H9 (cell line): Measurements from ENCODE around the gene CDC42EP3. TPM values are rescaled to one million over a fixed set of nuclear protein-coding genes. Genes with fewer than 3 reads are reported as not detected.

Experiments used
- DNase-seq: peaks from one replicate; pipeline ENCODE4 v3.0.0-alpha.2; 2017
- H2AFZ ChIP-seq: one replicate; pipeline ENCODE4 v1.6.1; 2013; ENCODE audit warnings: mild to moderate bottlenecking, low read length, control low read depth, moderate library complexity
- H2AK5ac ChIP-seq: 2 replicates; pipeline ENCODE4 v1.6.1; 2013; ENCODE audit warnings: low read length, control low read depth, mixed read lengths; ENCODE audit not compliant: insufficient read length
- H2BK120ac ChIP-seq: one replicate; pipeline ENCODE4 v1.6.1; 2013; ENCODE audit warnings: low read depth, mild to moderate bottlenecking, low read length, control low read depth, inconsistent platforms; ENCODE audit not compliant: poor library complexity, severe bottlenecking
- H2BK12ac ChIP-seq: 2 replicates; pipeline ENCODE4 v1.6.1; 2013; ENCODE audit warnings: low read length, control low read depth, mixed read lengths, low read depth; ENCODE audit not compliant: insufficient read length
- H2BK15ac ChIP-seq: 2 replicates; pipeline ENCODE4 v1.6.1; 2013; ENCODE audit warnings: low read depth, low read length, control low read depth
- H2BK20ac ChIP-seq: one replicate; pipeline ENCODE4 v1.6.1; 2013; ENCODE audit warnings: low read depth, mild to moderate bottlenecking, low read length, control low read depth, inconsistent platforms; ENCODE audit not compliant: poor library complexity, severe bottlenecking
- H2BK5ac ChIP-seq: 2 replicates; pipeline ENCODE4 v1.6.1; 2013; ENCODE audit warnings: low read length, control low read depth, mixed read lengths; ENCODE audit not compliant: insufficient read length
- H3K14ac ChIP-seq: 2 replicates; pipeline ENCODE4 v1.6.1; 2013; ENCODE audit warnings: low read length, control low read depth; ENCODE audit not compliant: insufficient read depth
- H3K18ac ChIP-seq: 2 replicates; pipeline ENCODE4 v1.6.1; 2013; ENCODE audit warnings: low read depth, mild to moderate bottlenecking, mixed read lengths, low read length, control low read depth; ENCODE audit not compliant: insufficient read length
- H3K23ac ChIP-seq: 2 replicates; pipeline ENCODE4 v1.6.1; 2013; ENCODE audit warnings: low read length, control low read depth, mixed read lengths, low read depth; ENCODE audit not compliant: insufficient read length
- H3K23me2 ChIP-seq: 2 replicates; pipeline ENCODE4 v1.6.1; 2013; ENCODE audit warnings: low read depth, mild to moderate bottlenecking, mixed read lengths, low read length, control low read depth; ENCODE audit not compliant: insufficient read length, poor library complexity, severe bottlenecking
- H3K27ac ChIP-seq: 2 replicates; pipeline ENCODE4 v1.5.1; 2013; ENCODE audit warnings: low read length, control low read depth, mixed read lengths, low read depth; ENCODE audit not compliant: insufficient read length
- H3K27me3 ChIP-seq: 2 replicates; pipeline ENCODE4 v1.6.1; 2013; ENCODE audit warnings: low read length, control low read depth, inconsistent platforms; ENCODE audit not compliant: insufficient read depth
- H3K4ac ChIP-seq: 2 replicates; pipeline ENCODE4 v1.6.1; 2013; ENCODE audit warnings: low read depth, mild to moderate bottlenecking, control low read depth, inconsistent platforms, low read length, moderate library complexity
- H3K4me1 ChIP-seq: 2 replicates; pipeline ENCODE4 v1.6.1; 2013; ENCODE audit warnings: low read length, control low read depth, inconsistent platforms; ENCODE audit not compliant: insufficient read depth
- H3K4me2 ChIP-seq: 2 replicates; pipeline ENCODE4 v1.6.1; 2013; ENCODE audit warnings: low read length, control low read depth, mixed read lengths; ENCODE audit not compliant: insufficient read length, insufficient read depth
- H3K56ac ChIP-seq: 2 replicates; pipeline ENCODE4 v1.6.1; 2013; ENCODE audit warnings: low read depth, mild to moderate bottlenecking, mixed read lengths, low read length, control low read depth; ENCODE audit not compliant: insufficient read length
- H3K79me1 ChIP-seq: 2 replicates; pipeline ENCODE4 v1.6.1; 2013; ENCODE audit warnings: low read depth, mild to moderate bottlenecking, moderate library complexity, low read length, control low read depth, inconsistent platforms; ENCODE audit not compliant: insufficient read depth, poor library complexity, severe bottlenecking
- H3K79me2 ChIP-seq: 2 replicates; pipeline ENCODE4 v1.6.1; 2013; ENCODE audit warnings: low read length, control low read depth, inconsistent platforms; ENCODE audit not compliant: insufficient read depth
- H3K9ac ChIP-seq: 2 replicates; pipeline ENCODE4 v1.6.1; 2013; ENCODE audit warnings: low read length, control low read depth, mixed read lengths; ENCODE audit not compliant: insufficient read length; ENCODE audit errors: extremely low read depth
- H3K9me3 ChIP-seq: one replicate; pipeline ENCODE4 v1.6.1; 2013; ENCODE audit warnings: low read depth, low read length, inconsistent platforms; ENCODE audit not compliant: control insufficient read depth
- H3T11ph ChIP-seq: one replicate; pipeline ENCODE4 v1.6.1; 2013; ENCODE audit warnings: mild to moderate bottlenecking, low read length, control low read depth, inconsistent platforms
- H4K20me1 ChIP-seq: one replicate; pipeline ENCODE4 v1.6.1; 2013; ENCODE audit not compliant: control insufficient read depth, insufficient read length, insufficient read depth
- H4K5ac ChIP-seq: 2 replicates; pipeline ENCODE4 v1.6.1; 2013; ENCODE audit warnings: low read depth, mild to moderate bottlenecking, mixed read lengths, low read length, control low read depth; ENCODE audit not compliant: insufficient read length
- H4K8ac ChIP-seq: replicated peaks from 2 replicates; pipeline ENCODE4 v1.6.1; 2013; ENCODE audit warnings: low read length, control low read depth, mixed read lengths, low read depth; ENCODE audit not compliant: insufficient read length
- H4K91ac ChIP-seq: 2 replicates; pipeline ENCODE4 v1.6.1; 2013; ENCODE audit warnings: low read depth, mild to moderate bottlenecking, moderate library complexity, mixed read lengths, low read length, control low read depth; ENCODE audit not compliant: insufficient read length
- H3K27ac Mint-ChIP-seq, 3 experiments: 2 replicates in 2 of 3; 3 replicates in 1 of 3; pipeline ENCODE4 v1.8.0; 2020 to 2021; ENCODE audit warnings: mixed read lengths in 3 of 3, mild to moderate bottlenecking in 1 of 3, moderate library complexity in 1 of 3
- H3K27me3 Mint-ChIP-seq: 2 replicates; pipeline ENCODE4 v1.8.0; 2021; ENCODE audit warnings: low read depth, mild to moderate bottlenecking, moderate library complexity, mixed read lengths
- H3K36me3 Mint-ChIP-seq, 3 experiments: 2 replicates in 2 of 3; 3 replicates in 1 of 3; pipeline ENCODE4 v1.8.0; 2020 to 2021; ENCODE audit warnings: low read depth in 3 of 3, mixed read lengths in 3 of 3; ENCODE audit not compliant: insufficient read depth in 1 of 3
- H3K4me1 Mint-ChIP-seq, 2 experiments: 2 replicates each; pipeline ENCODE4 v1.8.0; 2020; ENCODE audit warnings: mixed read lengths in 2 of 2
- H3K4me3 Mint-ChIP-seq, 2 experiments: 2 replicates in 1 of 2; 3 replicates in 1 of 2; pipeline ENCODE4 v1.8.0; 2020 to 2021; ENCODE audit warnings: mild to moderate bottlenecking in 2 of 2, mixed read lengths in 2 of 2, moderate library complexity in 1 of 2
- H3K9me3 Mint-ChIP-seq, 2 experiments: 2 replicates in 1 of 2; 3 replicates in 1 of 2; pipeline ENCODE4 v1.8.0; 2020; ENCODE audit warnings: mild to moderate bottlenecking in 2 of 2, mixed read lengths in 2 of 2, moderate library complexity in 1 of 2
- WGBS: extraction: QIAGEN DNeasy Blood & Tissue Kit; methylation state at CpG from one replicate; pipeline ENCODE4 v1.1.7; 2013; ENCODE audit warnings: missing lambda C conversion rate, low lambda C conversion rate, mixed read lengths; ENCODE audit not compliant: insufficient read length; ENCODE audit errors: extremely low coverage; 5-methylcytosine and 5-hydroxymethylcytosine counted together
- total RNA-seq: library from RNA; stranded (reverse); gene quantifications from 2 replicates; pipeline ENCODE4 v1.2.1, GENCODE V29; 2021
- TF ChIP-seq, protein P1 (sequence below): fragments of 200-600 bp; sonication (generic); conservative IDR thresholded peaks from 3 replicates; pipeline ENCODE4 v1.8.0; 2021; ENCODE audit warnings: antibody characterized with exemption, mild to moderate bottlenecking

CDC42EP3 gene
- total RNA-seq, 1 experiment from 2014 or later: 61.5 TPM

DNA sequence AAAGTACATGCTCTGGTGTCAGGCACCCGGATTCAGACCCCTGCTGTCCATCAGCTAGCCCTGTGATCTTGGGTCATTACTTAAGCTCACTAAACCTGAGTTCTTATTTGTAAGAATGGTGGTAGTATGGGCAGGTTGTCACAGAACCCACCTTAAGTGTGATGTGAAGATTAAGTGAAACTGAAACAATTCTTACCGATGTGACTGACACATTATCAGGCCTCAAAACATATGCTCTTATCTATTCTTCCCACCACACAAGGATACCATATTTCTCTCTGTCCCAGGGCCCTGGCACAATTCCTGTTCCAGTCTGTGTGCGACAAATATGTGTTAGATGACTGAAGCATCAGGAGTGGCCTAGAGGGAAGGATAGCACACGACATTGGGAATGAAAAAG, 11.0 kb upstream of the CDC42EP3 start:
- Histone ChIP-seq H3K9ac (no peak overlapping the region), H3K27ac (no peak overlapping the region), H3K4me1 (no peaks in the 10 kb centered on the region; the same call in 1 of the 2 replicates), H2BK15ac (no peak overlapping the region), H3K23ac (no peak overlapping the region), H4K20me1 (no peaks in the 10 kb centered on the region), H3K18ac (no peak overlapping the region), H3K79me1 (no peaks in the 10 kb centered on the region), H3K27me3 (no peaks in the 10 kb centered on the region), H2AFZ (no peak overlapping the region), H2AK5ac (no peak overlapping the region), H2BK120ac (no peak overlapping the region), H4K91ac (no peak overlapping the region), H2BK12ac (no peak overlapping the region), H3K23me2 (no peaks in the 10 kb centered on the region), H4K8ac (no peak overlapping the region), H3K9me3 (no peaks in the 10 kb centered on the region), H3K14ac (no peak overlapping the region), H3K4me2 (no peak overlapping the region), H2BK5ac (no peak overlapping the region), H2BK20ac (no peak overlapping the region), H3K56ac (no peak overlapping the region), H3T11ph (no peak overlapping the region), H4K5ac (no peak overlapping the region), H3K79me2 (no peaks in the 10 kb centered on the region), H3K4ac (no peak overlapping the region)
- Mint-ChIP-seq H3K27ac (no peak overlapping the region), H3K4me1 (peaks cover 3 to 12% of the 10 kb centered on the region in 2 experiments), H3K27me3 (no peaks in the 10 kb centered on the region; the same call in 1 of the 2 replicates), H3K36me3 (no peaks in the 10 kb centered on the region), H3K9me3 (no peaks in the 10 kb centered on the region), H3K4me3 (no peak overlapping the region)
- WGBS: no CpG with 5 or more reads among the region's 4 CpGs
- DNase-seq: no peak
- TF ChIP-seq, protein P1, sequence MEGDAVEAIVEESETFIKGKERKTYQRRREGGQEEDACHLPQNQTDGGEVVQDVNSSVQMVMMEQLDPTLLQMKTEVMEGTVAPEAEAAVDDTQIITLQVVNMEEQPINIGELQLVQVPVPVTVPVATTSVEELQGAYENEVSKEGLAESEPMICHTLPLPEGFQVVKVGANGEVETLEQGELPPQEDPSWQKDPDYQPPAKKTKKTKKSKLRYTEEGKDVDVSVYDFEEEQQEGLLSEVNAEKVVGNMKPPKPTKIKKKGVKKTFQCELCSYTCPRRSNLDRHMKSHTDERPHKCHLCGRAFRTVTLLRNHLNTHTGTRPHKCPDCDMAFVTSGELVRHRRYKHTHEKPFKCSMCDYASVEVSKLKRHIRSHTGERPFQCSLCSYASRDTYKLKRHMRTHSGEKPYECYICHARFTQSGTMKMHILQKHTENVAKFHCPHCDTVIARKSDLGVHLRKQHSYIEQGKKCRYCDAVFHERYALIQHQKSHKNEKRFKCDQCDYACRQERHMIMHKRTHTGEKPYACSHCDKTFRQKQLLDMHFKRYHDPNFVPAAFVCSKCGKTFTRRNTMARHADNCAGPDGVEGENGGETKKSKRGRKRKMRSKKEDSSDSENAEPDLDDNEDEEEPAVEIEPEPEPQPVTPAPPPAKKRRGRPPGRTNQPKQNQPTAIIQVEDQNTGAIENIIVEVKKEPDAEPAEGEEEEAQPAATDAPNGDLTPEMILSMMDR: no peak
